Measurements from ENCODE around the gene SLC2A6. TPM values are rescaled to one million over a fixed set of nuclear protein-coding genes. Genes with fewer than 3 reads are reported as not detected.
A peak's percentile ranks its signal among the peaks of the same experiment; 100 is the strongest.

The SLC2A6 gene
- total and polyA plus RNA-seq, 10 of the 15 experiments (the other 5 are each of a cell fraction or from before 2014, with no cell fraction given): 1.1 to 37.9 (median 18.3) TPM

DNA sequence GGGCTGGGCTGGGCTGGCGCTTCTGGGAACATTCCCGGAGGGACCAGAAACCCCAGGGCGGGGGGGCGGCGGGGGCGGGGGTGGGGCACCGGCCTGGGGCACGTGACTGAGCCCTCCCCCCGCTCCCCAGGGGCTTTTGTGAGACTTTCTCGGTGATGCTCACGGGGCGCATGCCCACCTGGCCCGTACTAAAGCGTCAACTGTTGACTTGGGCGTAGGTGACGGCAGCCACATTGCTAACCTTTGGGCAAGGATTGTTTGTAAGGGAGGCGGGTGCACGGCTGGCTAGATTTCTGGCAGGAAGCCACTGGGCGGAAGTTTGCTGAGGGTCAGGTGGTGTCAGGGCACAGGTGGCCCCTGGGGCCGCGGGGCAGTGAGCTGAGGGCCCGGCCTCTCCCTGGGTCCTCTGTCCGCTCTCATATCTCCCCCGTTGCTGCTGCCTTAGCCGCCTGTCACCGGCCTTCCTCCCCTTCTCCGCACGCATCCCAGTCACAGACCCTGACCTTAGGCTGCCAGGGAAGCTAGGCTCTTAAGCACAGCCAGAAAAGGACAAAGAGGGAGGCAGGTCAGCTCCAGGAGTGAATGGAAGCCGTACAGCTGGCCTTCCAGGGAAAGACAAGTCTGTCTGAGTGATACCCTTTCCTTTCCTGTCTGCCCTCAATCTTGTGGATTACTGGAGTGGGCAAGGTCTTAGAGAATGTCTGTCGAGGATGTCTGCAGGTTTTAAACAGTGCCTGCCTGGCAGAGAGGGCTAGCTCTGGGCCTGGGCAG, 18.3 kb downstream of the SLC2A6 start (continued):
- TF ChIP-seq, protein P1, sequence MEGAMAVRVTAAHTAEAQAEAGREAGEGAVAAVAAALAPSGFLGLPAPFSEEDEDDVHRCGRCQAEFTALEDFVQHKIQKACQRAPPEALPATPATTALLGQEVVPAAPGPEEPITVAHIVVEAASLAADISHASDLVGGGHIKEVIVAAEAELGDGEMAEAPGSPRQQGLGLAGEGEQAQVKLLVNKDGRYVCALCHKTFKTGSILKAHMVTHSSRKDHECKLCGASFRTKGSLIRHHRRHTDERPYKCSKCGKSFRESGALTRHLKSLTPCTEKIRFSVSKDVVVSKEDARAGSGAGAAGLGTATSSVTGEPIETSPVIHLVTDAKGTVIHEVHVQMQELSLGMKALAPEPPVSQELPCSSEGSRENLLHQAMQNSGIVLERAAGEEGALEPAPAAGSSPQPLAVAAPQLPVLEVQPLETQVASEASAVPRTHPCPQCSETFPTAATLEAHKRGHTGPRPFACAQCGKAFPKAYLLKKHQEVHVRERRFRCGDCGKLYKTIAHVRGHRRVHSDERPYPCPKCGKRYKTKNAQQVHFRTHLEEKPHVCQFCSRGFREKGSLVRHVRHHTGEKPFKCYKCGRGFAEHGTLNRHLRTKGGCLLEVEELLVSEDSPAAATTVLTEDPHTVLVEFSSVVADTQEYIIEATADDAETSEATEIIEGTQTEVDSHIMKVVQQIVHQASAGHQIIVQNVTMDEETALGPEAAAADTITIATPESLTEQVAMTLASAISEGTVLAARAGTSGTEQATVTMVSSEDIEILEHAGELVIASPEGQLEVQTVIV (IDR thresholded peaks at IDR 0.05; ENCODE audit: borderline replicate concordance, partially characterized antibody): no peak
- peak; percentile 34; the same call in 1 of the 2 replicates for TF ChIP-seq NR2F1 (conservative IDR thresholded peaks at IDR 0.05)
- TF ChIP-seq, protein P2, sequence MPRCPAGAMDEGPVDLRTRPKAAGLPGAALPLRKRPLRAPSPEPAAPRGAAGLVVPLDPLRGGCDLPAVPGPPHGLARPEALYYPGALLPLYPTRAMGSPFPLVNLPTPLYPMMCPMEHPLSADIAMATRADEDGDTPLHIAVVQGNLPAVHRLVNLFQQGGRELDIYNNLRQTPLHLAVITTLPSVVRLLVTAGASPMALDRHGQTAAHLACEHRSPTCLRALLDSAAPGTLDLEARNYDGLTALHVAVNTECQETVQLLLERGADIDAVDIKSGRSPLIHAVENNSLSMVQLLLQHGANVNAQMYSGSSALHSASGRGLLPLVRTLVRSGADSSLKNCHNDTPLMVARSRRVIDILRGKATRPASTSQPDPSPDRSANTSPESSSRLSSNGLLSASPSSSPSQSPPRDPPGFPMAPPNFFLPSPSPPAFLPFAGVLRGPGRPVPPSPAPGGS (IDR thresholded peaks at IDR 0.05; ENCODE audit: borderline replicate concordance, insufficient read depth, low read depth, low read length, poor library complexity, severe bottlenecking): no peak
- TF ChIP-seq TBL1XR1 (IDR thresholded peaks at IDR 0.05; ENCODE audit: low read depth, low read length): no peak
- TF ChIP-seq TCF7 (IDR thresholded peaks at IDR 0.05; ENCODE audit: borderline replicate concordance): no peak
- TF ChIP-seq NR2C1 (IDR thresholded peaks at IDR 0.05): no peak
- TF ChIP-seq ZNF622 (IDR thresholded peaks at IDR 0.05): no peak
- TF ChIP-seq SUZ12 (IDR thresholded peaks at IDR 0.05; ENCODE audit: unreplicated experiment): no peak
- TF ChIP-seq, protein P3, sequence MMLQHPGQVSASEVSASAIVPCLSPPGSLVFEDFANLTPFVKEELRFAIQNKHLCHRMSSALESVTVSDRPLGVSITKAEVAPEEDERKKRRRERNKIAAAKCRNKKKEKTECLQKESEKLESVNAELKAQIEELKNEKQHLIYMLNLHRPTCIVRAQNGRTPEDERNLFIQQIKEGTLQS (IDR thresholded peaks at IDR 0.05; ENCODE audit: borderline replicate concordance, extremely low read depth, low read depth, low read length): peak; percentile 26; the same call in 1 of the 2 replicates
- no peak for TF ChIP-seq ZSCAN29 (IDR thresholded peaks at IDR 0.05)
- TF ChIP-seq TCF12 (IDR thresholded peaks at IDR 0.05; ENCODE audit: low read depth, low read length): 0 out of 2 replicates have a peak, but pooled peaks have one; percentile 1
- no peak for TF ChIP-seq FOS (IDR thresholded peaks at IDR 0.05; ENCODE audit: borderline replicate concordance, extremely low read depth, insufficient read length)
- TF ChIP-seq MTA3 (IDR thresholded peaks at IDR 0.05; ENCODE audit: borderline replicate concordance, low read length): no peak
- peak in 1 of 2 experiments; percentile 45; a peak in 1 of 3 replicates for TF ChIP-seq EGR1 (IDR thresholded peaks at IDR 0.05; ENCODE audit: borderline replicate concordance in 1 of 2, low read depth in 2 of 2, low read length in 2 of 2)
- no peak for TF ChIP-seq GATAD2B (conservative IDR thresholded peaks at IDR 0.05; ENCODE audit: low read depth)
- no peak for TF ChIP-seq STAT3 (IDR thresholded peaks at IDR 0.05; ENCODE audit: low read depth, low read length)
- TF ChIP-seq BRCA1 (IDR thresholded peaks at IDR 0.05; ENCODE audit: low read depth, low read length): no peak
- TF ChIP-seq ESRRA (IDR thresholded peaks at IDR 0.05; ENCODE audit: low read length): no peak
- TF ChIP-seq CREB1 (IDR thresholded peaks at IDR 0.05; ENCODE audit: low read depth): no peak
- no peak for TF ChIP-seq NFYB (IDR thresholded peaks at IDR 0.05; ENCODE audit: insufficient read depth, low read depth, low read length)
- TF ChIP-seq CBX3 (IDR thresholded peaks at IDR 0.05; ENCODE audit: borderline replicate concordance, low read depth): no peak
- no peak for TF ChIP-seq HDAC2 (IDR thresholded peaks at IDR 0.05)
- TF ChIP-seq, protein P4, sequence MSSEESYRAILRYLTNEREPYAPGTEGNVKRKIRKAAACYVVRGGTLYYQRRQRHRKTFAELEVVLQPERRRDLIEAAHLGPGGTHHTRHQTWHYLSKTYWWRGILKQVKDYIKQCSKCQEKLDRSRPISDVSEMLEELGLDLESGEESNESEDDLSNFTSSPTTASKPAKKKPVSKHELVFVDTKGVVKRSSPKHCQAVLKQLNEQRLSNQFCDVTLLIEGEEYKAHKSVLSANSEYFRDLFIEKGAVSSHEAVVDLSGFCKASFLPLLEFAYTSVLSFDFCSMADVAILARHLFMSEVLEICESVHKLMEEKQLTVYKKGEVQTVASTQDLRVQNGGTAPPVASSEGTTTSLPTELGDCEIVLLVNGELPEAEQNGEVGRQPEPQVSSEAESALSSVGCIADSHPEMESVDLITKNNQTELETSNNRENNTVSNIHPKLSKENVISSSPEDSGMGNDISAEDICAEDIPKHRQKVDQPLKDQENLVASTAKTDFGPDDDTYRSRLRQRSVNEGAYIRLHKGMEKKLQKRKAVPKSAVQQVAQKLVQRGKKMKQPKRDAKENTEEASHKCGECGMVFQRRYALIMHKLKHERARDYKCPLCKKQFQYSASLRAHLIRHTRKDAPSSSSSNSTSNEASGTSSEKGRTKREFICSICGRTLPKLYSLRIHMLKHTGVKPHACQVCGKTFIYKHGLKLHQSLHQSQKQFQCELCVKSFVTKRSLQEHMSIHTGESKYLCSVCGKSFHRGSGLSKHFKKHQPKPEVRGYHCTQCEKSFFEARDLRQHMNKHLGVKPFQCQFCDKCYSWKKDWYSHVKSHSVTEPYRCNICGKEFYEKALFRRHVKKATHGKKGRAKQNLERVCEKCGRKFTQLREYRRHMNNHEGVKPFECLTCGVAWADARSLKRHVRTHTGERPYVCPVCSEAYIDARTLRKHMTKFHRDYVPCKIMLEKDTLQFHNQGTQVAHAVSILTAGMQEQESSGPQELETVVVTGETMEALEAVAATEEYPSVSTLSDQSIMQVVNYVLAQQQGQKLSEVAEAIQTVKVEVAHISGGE (CRISPR knock-in tag; IDR thresholded peaks at IDR 0.05): no peak
- TF ChIP-seq RAD51 (IDR thresholded peaks at IDR 0.05): peak; percentile 84
